Keratinocyte (primary cell): Measurements from ENCODE around the gene CDH13.

Source experiments
- EZH2 ChIP-seq: IDR thresholded peaks from one replicate; pipeline ENCODE4 v1.6.1; 2012; ENCODE audit warnings: inconsistent platforms, mild to moderate bottlenecking, low read length, moderate library complexity
- TF ChIP-seq, protein P1 (sequence below), 3 experiments: IDR thresholded peaks in 1 of 3; conservative IDR thresholded peaks in 1 of 3; optimal IDR thresholded peaks in 1 of 3; 2 replicates in 2 of 3; 3 replicates in 1 of 3; pipeline versions ENCODE3 to v1.5.1; 2011; ENCODE audit warnings: low read length in 3 of 3, mild to moderate bottlenecking in 3 of 3, moderate library complexity in 2 of 3, control low read depth in 1 of 3, inconsistent platforms in 1 of 3; ENCODE audit not compliant: insufficient read depth in 2 of 3; ENCODE audit errors: extremely low read depth in 1 of 3

DNA sequence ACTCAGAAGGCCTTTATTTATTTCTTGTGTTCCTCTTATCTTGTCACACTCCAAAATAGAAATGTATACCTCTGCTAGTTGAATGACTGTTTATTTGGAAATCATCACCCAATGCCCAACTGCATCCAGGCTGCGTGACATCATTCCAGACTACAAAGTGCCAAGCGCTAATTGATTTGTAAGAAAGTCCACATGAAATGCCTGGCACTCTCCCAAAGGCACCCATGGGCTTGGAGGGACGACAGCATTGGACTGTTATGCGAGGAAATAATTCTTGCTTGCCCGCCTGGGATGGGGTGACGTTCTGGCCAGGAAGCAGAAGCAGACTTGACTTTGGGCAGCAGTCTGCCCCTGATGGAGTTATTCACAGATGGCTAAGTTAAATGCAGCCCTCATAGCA is 165.9 kb downstream of the CDH13 start:
- TF ChIP-seq EZH2 = no peak
- TF ChIP-seq, protein P1, sequence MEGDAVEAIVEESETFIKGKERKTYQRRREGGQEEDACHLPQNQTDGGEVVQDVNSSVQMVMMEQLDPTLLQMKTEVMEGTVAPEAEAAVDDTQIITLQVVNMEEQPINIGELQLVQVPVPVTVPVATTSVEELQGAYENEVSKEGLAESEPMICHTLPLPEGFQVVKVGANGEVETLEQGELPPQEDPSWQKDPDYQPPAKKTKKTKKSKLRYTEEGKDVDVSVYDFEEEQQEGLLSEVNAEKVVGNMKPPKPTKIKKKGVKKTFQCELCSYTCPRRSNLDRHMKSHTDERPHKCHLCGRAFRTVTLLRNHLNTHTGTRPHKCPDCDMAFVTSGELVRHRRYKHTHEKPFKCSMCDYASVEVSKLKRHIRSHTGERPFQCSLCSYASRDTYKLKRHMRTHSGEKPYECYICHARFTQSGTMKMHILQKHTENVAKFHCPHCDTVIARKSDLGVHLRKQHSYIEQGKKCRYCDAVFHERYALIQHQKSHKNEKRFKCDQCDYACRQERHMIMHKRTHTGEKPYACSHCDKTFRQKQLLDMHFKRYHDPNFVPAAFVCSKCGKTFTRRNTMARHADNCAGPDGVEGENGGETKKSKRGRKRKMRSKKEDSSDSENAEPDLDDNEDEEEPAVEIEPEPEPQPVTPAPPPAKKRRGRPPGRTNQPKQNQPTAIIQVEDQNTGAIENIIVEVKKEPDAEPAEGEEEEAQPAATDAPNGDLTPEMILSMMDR (optimal IDR thresholded peaks at IDR 0.05 in 1 of 3, IDR thresholded peaks at IDR 0.05 in 1 of 3, conservative IDR thresholded peaks at IDR 0.05 in 1 of 3; ENCODE audit: extremely low read depth in 1 of 3, insufficient read depth in 2 of 3, low read length in 3 of 3) = no peak
